ENCODE data around the gene HMGN1. TPM values are rescaled to one million over a fixed set of nuclear protein-coding genes. Genes with fewer than 3 reads are reported as not detected.
A peak's percentile ranks its signal among the peaks of the same experiment; 100 is the strongest.

The HMGN1 gene
- total RNA-seq, 2 experiments from 2014 or later: 264 to 492 TPM

DNA sequence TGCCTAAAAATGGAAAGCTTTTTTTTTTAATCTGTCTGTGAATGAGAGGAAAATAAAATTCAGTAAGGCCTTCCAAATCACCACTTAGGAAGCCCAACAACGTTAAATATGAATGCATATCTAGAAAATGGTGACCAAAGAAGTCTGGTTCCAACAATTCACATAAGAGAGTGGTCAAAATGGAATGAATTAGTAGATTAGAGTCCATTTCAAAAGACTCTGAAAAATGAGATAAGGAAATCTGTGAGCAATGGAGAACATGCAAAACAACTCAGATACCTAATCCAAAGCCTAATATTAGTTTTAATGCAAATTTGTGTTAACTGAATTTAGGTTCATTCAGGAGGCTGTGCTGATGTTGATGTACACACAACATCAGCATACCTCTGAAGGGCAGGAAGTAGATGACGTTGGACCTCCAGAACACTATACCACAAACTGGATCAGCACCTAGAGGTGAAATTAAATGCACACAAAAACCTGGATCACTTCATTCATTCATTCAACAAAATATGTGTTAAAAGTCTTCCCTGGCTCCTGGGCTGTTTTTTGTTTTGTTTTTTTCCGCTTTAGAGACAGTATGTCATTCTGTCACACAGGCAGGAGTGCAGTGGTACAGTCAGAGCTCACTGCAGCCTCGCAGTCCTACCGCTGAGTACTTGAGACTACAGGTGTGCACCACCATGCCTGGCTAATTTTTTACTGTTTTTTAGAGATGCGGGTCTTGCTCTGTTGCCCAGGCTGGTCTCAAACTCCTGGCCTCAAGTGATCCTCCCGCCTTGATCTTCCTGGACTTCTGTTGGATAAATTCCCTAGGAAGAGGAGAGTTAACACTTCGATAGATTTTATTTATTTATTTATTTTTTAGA lies 30.6 kb downstream of the HMGN1 start:
- Histone ChIP-seq H3K4me2 (ENCODE audit: low read length) (peak overlapping the region; percentile 57), H3K9me2 (ENCODE audit: insufficient read depth, low read length) (no peaks in the 10 kb centered on the region), H2AFZ (ENCODE audit: low read length) (peak overlapping the region; percentile 75), H3K4me1 (ENCODE audit: insufficient read depth, low read length, poor library complexity, severe bottlenecking) (peaks cover 77% of the 10 kb centered on the region), H3K9me3 (ENCODE audit: low read length) (no peaks in the 10 kb centered on the region), H3K27ac (ENCODE audit: low read depth, low read length, poor library complexity, severe bottlenecking) (peak overlapping the region; percentile 90), H3K4me3 (ENCODE audit: low read depth, low read length, poor library complexity, severe bottlenecking) (peak overlapping the region; percentile 31), H3K36me3 (ENCODE audit: insufficient read depth, low read length) (no peaks in the 10 kb centered on the region), H3K79me2 (ENCODE audit: insufficient read depth, low read depth, low read length) (peaks cover 10% of the 10 kb centered on the region; the same call in 1 of the 2 replicates), H4K20me1 (ENCODE audit: insufficient read depth, low read length) (no peaks in the 10 kb centered on the region)
- intact Hi-C loops (cut with micrococcal nuclease; ENCODE audit: unreplicated experiment): loop anchor here (1.0 kb wide), 1 partner anchor 31 kb away; the partner anchor contains the start of gene HMGN1
- TF ChIP-seq, protein P1, sequence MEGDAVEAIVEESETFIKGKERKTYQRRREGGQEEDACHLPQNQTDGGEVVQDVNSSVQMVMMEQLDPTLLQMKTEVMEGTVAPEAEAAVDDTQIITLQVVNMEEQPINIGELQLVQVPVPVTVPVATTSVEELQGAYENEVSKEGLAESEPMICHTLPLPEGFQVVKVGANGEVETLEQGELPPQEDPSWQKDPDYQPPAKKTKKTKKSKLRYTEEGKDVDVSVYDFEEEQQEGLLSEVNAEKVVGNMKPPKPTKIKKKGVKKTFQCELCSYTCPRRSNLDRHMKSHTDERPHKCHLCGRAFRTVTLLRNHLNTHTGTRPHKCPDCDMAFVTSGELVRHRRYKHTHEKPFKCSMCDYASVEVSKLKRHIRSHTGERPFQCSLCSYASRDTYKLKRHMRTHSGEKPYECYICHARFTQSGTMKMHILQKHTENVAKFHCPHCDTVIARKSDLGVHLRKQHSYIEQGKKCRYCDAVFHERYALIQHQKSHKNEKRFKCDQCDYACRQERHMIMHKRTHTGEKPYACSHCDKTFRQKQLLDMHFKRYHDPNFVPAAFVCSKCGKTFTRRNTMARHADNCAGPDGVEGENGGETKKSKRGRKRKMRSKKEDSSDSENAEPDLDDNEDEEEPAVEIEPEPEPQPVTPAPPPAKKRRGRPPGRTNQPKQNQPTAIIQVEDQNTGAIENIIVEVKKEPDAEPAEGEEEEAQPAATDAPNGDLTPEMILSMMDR (conservative IDR thresholded peaks at IDR 0.05; ENCODE audit: low read length): no peak
- TF ChIP-seq EZH2phosphoT487 (IDR thresholded peaks at IDR 0.05; ENCODE audit: borderline replicate concordance, low read depth, low read length): no peak
- ChIA-PET CTCF (ENCODE audit: unreplicated experiment) (interaction anchor here (1.6 kb wide), 1 partner anchor 69 kb away, joined by 5 read pairs; no protein-coding TSS in a partner anchor), POLR2A (interaction anchor here (0.9 to 7.6 kb wide), 10 partner anchors 8 to 55 kb away, joined by 3 to 50 read pairs (median 5); partner anchors contain the start of gene HMGN1)
- DNase-seq (ENCODE audit: low spot score): peak; percentile 51
- BruUV-seq (replicated peaks): no TSS peak

DNA sequence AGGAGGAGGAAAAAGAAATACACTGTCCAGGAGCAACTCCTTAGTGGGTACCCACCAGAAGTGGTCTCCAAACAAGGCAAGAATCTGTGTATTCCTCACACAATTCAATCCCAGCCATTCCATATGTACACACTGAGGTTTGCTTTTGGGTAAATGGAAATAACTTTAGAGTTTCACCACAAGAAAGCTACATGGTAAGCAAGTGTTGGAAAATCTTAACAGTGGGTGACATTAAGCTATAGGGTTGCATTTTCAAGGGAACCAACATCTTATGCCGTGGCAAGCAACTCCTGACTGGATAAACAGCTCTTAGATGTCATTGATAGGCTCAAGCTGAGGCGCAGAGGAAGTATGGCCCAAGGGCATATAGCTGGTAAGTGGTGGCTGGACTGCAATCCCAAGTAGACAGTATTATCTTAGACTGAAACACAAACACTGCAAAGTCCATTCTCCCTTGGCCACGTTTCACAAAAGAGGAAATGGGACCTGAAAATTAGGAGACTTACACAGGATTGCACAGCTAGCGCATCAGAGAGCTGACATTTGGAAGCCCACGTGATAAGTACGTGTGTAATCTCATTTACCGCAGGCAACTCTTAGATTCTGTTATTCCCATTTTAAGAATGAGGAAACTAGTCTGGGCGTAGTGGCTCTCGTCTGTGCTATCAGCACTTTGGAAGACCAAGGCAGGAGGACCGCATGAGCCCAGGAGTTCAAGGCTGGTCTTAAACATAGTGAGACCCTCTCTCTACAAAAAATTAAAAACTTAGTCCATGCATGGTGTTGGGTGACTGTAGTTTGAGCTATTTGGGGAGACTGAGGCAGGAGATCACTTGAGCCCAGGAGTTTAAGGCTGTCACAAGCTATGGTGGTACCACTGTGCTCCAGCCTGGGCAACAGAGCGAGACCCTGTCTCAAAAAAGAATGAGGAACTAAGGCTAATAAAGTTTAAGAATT lies 31.5 kb downstream of the HMGN1 start:
- no peaks in the 10 kb centered on the region for H3K9me2 ChIP-seq (ENCODE audit: insufficient read depth, low read length)
- peak overlapping the region; percentile 57 for H3K4me2 ChIP-seq (ENCODE audit: low read length)
- intact Hi-C loops (cut with micrococcal nuclease; ENCODE audit: unreplicated experiment): loop anchor here (1.0 kb wide), 1 partner anchor 32 kb away; the partner anchor contains the start of gene HMGN1
- peaks cover 10% of the 10 kb centered on the region; the same call in 1 of the 2 replicates for H3K79me2 ChIP-seq (ENCODE audit: insufficient read depth, low read depth, low read length)
- no peaks in the 10 kb centered on the region for H4K20me1 ChIP-seq (ENCODE audit: insufficient read depth, low read length)
- H2AFZ ChIP-seq (ENCODE audit: low read length): peak overlapping the region; percentile 75; the same call in 1 of the 2 replicates
- peak overlapping the region; percentile 90 for H3K27ac ChIP-seq (ENCODE audit: low read depth, low read length, poor library complexity, severe bottlenecking)
- H3K9me3 ChIP-seq (ENCODE audit: low read length): no peaks in the 10 kb centered on the region
- H3K4me3 ChIP-seq (ENCODE audit: low read depth, low read length, poor library complexity, severe bottlenecking): peak overlapping the region; percentile 31
- POLR2A ChIA-PET: interaction anchor here (0.7 to 7.6 kb wide), 13 partner anchors 9 to 134 kb away, joined by 3 to 50 read pairs (median 4); partner anchors contain the start of genes HMGN1 and PSMG1
- peaks cover 71% of the 10 kb centered on the region for H3K4me1 ChIP-seq (ENCODE audit: insufficient read depth, low read length, poor library complexity, severe bottlenecking)
- no peak for TF ChIP-seq EZH2phosphoT487 (IDR thresholded peaks at IDR 0.05; ENCODE audit: borderline replicate concordance, low read depth, low read length)
- TF ChIP-seq, protein P1 (conservative IDR thresholded peaks at IDR 0.05; ENCODE audit: low read length): no peak
- TSS peak; percentile 73 for BruUV-seq (replicated peaks)
- no peaks in the 10 kb centered on the region for H3K36me3 ChIP-seq (ENCODE audit: insufficient read depth, low read length)
- CTCF ChIA-PET (ENCODE audit: unreplicated experiment): interaction anchor here (1.6 kb wide), 1 partner anchor 70 kb away, joined by 5 read pairs; no protein-coding TSS in a partner anchor
- DNase-seq (ENCODE audit: low spot score): peak; percentile 49

All from OCI-LY7 (cell line).